IPS DF 4.7 (cell line): ENCODE results near the gene PIGQ.

Experiments used
- DNase-seq: peaks from one replicate; pipeline ENCODE4 v3.0.0-alpha.2; 2013; ENCODE audit warnings: low spot score; ENCODE audit errors: extremely low read depth

Gene PIGQ

DNA sequence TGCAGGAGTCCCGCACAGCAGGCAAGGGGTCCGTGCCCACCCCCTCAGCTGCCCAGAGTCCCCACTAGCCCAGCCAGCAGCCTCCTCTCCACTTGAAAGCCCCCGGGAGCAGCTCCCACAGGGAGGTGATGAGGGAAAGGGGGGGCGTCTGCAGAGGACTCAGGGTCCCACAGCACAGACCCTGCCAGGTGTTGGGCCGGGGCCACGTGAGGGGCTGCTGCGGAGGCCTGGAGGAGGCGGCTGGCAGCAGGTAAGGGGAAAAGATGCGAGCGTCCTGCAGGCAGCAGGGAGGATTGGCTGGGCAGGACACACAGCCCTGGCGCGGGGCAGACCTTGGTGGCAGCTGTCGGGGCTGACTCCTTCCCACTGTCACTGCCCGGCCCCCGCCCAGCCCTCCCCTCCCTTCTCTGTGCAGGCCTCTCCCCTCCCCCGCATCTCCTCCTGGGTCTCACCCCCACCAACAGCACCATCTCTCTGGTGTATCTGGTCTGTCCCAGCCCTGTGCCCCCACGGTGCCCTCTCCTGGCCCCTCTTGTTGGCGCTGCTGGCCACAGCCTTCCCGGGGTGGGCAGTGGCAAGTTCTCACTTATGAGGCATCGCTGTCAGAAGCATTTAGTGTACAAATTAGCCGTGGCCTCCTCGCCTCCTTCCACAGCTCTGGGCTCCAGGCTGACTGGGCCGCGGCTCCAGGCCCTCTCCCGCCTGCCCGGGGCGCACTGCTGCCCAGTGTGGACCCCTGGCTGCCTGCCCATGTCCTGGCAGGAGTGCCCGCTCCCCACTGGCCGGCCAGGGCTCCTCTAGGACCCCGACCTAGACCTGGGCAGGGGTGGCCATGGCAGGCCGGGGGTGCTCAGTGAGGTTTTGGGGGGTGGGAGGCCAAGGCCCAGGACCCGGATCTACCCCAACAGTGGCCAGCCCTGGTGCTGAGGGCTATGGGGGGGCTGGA lies 14.0 kb upstream of the PIGQ start:
- DNase-seq = no peak

DNA sequence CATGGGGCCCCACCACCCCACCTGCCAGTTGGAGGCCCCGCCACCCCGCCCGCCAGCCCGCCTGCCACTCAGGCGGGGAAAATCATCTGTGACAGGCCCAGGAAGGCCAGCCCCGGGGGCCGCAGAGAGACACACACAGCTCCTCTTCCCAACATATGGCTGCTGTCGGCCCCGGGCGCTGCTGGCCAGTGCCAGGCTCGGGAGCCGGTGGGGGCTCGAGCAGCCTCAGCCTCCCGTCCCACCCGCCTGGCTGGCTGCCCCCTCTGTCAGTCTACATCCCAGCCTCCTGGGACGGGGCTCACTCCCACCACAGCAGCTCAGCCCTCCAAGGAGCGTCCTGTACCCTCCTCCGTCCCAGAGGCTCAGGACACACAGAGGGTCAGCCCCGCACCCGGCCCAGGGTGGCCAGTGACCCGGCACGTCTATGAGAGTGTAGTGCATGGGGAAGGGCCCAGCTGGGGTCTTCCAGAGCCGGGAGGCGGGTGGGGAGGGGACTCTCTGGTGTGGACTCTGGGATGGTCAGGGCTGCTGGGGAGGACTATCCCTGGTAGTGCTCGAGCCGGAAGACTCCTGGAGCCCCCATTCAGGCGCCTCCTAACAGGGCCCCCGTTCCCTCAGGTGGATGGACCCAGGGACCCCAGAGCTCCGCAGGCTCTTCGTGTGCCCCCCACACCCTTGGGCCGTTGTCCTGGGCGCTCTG lies 13.1 kb upstream of the PIGQ start:
- DNase-seq = no peak

DNA sequence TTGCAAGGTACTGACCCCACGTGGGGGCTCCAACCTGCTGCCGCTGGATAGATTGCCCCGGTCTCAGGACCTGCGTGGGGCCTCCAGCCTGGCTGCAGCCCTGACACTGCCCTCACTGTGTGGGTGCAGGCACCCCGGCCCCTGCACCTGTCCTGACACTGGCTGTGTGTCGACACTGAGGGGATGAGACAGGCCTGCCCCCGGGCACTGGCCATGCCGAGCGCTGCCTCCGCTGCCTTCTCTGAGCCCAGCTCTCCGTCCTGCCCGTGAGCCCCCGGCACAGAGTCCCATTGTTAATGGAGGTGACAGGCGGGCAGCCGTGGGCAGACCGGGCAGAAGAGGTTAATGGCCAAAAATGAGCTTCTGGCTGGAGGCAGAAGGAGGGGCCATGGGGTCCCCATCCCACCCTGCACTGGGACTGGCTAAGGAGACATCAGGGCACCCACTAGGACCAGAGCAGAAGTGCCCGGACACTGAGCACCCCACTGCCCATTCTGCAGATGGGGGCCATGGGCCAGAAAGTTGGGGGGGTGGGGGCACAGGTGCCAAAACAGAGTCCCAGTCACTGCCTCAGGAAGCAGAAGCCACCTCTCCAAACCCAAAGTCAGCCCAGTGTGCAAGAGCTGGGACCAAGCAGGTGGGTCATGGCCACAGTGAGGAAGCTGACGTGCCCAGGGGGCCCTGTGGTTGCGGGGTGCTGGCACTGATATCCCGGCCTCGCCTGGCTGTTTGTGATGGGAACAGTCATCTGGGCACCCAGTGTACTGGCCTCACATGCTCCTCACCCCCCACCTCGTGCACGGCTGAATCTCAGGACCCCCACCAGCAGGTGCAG lies 12.1 kb upstream of the PIGQ start:
- DNase-seq = no peak

DNA sequence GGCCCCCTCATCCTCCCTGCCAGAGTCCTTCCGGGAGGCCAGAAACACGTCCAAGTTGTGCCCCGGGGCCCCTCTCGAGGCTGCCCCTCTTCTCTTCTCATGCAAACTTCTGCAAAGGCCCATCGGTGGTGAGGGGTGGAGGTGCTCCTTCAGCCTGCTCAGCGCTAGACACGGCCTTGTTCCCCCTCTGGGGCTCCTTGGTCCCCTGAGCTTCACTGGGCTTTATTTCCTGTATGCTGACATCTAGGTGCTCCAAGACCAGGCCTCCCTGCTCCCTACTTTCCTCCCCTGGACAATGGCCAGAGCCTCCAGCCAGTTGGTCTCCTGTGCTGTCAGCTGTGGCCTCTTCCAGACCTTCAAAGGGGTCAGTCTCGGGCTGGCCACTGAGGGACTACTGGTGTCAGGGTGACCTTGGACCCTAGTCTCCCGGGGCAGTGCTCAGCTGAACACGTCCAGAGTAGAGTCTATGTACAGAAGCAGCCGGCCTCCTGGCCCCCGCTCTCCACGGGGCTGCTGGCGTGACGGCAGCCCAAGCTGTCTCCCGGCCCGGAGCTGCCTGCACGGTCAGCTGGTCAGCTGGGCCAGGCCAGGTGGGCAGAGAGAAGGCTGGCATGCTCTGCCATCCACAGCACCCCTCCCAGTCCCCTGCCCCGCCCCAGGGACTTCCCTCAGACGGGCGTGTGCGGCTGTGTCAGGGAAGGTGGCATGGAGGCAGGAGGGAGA lies 11.3 kb upstream of the PIGQ start:
- DNase-seq = no peak

DNA sequence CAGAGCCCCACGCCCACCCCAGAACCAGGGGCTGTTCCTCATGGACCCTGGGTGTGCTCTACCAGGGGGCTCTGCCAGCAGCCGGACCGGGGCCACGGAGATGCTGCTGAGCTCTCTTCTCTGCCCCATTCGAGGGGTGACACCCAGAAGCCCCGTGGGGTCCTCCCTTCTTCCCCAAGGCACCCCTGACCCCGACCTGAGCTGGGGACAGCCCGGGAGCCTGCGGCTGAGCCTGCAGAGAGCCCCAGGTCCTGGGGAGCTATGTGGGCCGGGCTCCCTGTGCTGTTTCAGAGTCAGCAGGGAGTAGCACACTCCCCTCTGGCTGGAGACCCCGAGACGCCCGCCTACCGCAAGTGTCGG lies 10.8 kb upstream of the PIGQ start:
- no peak for DNase-seq

DNA sequence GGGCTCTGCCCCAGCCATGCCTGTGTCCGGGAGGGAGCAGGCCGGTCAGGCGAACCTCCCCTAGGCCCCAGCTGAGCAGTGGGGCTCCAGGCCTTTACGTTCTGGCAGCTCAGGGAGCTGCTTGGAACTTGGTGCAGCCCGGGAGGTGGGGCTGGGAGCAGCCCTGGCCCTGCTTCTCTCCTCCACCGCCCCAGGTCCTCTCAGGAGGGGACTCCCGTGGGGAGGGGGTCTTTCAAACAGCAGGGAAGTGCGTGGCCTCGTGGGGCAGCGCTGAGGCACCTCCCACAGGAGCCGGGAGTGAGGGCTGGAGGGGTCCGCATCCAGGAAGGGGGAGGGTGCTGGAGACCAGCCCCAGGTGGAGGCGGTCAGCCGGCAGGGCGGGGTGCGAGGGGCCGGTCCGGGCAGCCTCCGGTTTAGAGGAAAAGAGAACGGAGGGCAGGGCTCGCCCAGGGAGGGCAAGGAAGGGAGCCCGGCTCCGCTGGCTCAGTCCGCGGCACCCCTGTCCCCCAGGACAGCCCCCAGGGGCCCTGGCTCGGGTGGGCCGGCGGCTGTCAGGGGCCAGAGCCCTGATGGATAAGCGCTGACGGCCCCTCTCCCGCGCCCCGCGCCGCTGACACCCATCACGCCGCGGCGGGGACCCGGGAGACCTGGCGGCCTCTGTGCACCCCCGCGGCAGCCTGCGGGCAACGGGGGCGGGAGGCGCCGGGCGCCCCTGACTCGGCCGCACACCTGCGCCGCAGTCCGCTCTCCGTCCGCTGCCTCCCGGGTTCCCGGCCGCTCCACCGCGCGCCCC lies 10.2 kb upstream of the PIGQ start:
- no peak for DNase-seq

DNA sequence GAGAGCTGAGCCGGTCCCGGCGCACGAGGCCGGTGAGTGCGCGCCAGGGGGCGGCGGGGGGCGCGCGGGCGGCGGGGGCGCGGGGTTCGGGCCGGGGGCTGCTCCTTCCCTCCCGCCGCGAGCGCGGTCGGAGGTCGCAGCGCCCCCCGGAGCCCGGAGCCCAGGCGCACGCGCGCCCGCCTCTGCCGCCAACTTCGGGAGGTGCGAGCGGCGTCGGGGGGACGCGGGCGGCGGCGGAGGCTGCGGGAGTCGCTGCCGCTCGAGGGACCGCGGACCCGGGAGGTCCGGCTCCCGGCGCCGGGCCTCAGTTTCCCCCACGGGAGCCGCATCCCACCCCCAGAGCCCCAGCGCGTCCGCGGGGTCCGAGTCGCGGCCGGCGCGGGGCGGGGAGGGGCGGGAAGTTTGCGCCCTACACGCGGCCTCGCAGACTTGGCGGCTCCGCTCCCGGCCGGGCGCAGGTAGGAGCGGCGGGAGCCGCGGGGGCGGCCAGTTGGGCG lies 9.5 kb upstream of the PIGQ start, which contains the start of gene PRR35:
PRR35 (plus strand) TSS at position 191 of the 497 bp plus-strand sequence. CDS start 2,901 bp downstream, outside the sequence.
- no peak for DNase-seq

DNA sequence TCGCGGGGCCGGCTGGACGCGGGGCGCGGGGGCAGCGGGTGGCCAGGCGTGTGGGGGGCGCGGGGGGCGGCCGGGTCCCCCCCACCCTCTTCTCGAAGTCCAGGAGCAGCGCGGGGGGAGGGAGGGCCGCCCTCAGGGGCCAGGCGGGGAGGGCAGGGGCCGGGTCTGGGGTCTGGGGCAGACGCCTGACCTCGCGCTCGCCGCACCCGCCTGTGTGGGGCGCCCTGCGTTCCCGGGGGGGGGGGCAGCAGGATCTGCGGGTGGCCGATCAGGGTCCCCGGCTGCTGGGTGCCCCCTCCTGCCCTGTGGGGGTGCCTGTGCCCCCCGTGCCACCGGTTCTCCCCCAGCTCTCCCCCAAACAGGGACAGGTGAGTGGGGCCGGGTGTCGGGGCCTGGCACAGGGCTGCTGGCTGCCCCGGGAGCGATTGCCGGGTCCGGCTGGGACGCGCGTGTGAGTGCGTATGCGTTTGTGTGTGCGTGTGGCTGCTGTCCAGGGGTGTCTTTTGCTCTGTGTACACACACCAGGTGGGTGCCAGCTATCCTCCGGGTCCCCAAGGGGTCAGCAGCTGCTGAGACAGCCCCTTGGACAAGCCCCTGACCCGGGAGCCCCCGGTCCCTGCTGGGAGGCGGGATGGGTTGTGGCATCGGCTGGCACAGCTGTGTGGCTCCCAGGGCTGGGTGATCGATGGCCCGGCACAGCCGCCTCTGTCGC lies 8.9 kb upstream of the PIGQ start:
- DNase-seq = no peak

DNA sequence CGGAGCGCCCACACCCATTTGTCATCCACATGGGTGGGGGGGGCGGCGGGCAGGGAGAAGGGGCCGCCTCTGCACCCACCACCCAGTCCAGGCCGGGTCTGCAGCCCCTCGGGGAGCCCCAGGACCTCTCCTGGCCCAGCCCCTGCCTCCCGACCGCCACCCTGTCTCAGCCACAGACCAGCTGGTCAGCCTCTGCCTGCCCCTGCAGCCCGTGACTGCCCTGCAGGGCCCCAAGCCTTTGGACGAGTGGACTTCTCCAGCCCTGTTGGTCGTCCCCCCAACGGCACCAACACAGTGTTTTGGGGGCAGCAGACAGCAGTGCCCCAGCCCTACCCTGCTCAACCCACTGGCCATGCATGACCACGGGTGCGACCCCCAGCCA lies 8.4 kb upstream of the PIGQ start:
- no peak for DNase-seq

DNA sequence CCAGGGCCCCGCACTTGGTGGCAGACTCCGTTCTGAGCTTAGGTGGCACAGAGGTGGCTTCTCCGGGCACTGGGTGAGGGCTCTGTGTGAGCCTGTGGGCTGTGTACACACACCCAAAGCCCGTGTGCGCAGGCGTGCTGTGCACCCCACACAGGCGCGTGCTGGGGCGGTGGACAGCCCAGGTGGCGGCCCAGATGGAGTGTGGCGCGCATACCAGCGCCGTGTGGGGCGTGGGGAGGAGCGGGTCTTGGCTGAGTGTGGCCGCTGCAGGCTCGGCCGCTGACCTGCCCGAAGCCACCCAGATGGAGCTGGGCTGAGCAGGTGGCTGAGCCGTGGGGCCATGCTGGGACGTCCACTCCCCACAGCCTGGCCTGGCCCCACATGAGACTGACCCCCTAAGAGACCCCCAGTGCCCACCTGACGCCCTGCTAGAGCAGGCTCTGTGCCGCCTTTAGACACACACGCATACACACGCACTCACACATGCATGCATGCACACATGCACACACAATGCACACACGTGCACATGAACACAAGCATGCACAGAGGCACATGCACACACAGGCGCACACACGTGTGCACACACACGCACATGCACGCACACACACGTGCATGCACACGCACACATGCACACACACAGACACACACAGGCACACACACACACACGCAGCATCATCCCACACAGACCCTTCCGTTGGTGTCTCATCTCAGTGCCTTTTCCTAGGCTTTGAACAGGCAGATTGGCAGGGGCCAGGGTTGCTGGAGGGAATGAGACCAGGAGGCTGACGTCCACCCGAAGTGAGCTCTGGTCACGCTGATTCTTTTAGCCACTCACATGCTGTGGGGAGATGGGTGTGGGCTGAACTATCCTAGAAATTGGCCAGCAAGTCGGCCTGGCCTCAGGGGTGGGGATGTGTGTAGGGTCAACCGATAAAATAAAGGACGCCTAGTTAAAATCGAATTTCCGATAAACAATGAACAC lies 7.5 kb upstream of the PIGQ start:
- no peak for DNase-seq

DNA sequence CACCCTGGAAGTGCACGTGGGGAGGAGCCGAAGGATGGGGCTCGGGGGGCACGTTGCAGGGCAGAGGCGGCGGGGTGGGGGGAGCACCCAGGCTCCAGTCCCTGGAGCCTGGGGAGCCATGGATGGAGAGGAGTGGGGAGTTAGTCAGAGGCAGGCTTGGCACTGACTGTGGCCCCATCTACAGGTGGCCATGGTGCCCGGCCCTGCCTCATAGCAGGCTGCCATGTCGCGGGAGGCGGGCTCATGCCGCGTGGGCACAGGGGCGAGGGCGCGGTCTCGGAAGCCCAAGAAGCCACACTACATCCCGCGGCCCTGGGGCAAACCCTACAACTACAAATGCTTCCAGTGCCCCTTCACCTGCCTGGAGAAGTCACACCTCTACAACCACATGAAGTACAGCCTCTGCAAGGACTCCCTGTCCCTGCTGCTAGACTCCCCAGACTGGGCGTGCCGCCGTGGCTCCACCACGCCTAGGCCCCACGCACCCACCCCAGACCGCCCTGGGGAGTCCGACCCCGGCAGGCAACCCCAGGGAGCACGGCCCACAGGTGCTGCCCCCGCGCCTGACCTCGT lies 6.6 kb upstream of the PIGQ start:
- no peak for DNase-seq

DNA sequence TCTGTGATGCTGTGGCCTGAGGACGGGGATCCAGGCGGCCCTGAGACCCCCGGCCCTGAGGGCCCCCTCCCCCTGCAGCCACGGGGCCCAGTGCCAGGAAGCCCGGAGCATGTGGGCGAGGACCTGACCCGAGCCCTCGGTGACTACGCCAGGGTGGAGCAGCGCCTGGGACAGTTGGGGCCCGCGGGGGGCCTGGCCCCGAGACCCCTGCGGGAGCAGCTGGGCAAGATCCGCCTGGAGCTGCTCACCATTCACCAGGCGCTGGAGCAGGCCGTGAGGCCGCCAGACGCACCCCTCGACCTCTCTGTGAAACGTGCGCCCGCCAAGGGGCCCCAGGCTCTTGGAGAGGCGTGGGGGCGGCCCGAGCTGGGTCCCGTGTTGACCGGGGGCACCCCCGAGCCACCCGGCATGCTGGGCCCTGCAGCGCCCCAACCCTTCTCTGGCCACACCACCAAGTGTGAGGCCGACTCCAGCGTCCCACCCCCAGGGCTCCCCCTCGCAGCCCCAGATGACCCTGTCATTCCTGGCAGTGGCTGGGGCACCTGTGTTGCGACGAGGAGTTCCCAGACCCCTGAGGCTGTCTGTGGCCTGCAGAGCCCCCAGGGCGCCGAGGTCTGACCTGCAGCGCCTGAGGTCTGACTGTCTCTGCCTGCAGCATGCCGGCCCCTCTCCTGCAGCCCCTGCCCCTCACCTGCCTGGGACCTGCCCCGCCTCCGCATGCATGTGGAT lies 4.9 kb upstream of the PIGQ start:
- DNase-seq = no peak

DNA sequence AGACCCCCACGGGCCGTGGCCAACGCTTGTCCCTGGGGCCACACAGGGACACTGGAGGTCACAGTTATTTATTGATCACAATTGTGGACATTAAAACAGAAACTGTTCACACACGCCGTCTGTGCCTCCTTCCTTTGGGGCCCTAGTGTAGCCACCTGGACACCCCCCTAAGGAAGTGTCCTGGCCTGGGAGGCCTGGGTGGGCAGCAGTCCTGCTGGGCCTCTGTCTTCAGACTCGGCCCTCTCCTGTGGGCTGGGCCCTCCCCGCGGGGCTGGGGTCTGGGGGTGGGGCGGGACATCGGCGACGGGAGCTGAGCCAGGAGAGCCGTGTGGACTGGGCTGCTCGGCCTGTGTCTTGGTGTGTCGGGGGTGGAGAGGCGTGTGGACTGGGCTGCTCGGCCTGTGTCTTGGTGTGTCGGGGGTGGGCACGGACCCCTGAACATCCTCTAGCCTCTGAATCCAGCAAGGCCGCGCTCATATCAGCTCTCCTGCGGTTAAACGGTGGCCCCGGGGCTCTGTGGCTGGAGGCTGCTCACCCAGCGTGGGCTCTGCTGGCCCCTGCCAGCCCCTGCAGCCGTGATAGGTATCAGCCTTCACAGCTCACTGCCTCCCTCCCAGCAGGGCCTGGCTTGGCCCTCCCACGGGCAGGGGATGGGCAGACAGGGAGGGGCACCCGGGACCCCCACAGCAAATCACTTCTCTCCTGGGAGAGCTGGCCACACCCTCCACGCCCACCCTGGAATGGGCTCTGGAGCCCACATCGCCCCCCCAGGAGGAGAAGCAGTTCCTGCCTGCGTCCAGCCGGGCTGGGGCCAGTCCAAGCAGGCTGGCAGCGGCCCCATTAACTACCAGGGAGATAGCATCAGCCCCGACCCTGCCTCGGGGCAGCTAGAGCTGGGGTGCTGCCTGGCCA lies 4.1 kb upstream of the PIGQ start:
- DNase-seq = no peak

DNA sequence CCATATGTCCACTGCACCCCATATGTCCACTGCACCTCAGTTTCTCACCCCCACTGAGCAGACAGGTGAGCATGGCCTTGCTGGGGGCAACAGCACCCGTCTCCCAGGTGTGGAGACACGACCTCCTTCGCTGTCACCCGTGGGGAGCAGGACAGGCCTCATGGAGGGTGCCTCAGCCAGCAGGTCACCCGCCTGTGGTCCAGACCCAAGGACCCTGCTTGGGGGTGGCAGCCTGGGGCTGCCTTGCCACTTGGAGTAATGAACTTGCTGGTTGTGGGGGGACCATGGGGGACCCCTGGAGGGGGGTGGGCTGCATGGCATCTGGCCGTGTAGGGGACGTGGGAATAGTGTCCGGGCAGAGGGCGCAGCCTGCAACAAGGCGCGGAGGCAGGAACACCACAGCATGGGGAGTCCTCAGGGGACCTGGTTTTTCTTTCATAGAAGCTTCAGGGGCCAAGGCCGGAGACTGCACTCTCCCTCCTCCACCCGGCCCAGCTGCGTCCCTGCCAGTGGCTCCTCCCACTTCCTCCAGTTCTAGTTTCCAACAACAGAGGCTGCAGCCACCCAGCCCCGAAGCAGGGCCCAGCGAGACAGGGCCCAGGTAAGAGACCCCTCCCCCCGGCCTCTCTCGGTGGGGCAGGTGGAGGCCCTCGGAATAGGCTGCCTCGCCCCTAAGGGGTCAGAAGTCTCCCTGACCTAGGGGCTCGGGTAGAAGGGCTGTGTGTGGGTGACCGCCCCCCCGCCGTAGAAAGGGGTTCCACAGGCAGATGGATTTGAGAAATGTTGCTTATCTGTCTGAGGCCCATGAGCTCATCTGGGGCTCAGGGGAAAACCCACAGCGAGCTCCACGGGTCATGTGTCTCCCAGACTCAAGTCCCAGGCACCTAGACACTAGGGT lies 3.0 kb upstream of the PIGQ start, which contains the start of gene NHLRC4:
NHLRC4 (plus strand) TSS at position 531 of the 898 bp plus-strand sequence. CDS start 1,043 bp downstream, outside the sequence.
- no peak for DNase-seq
